Lung (tissue), 12 donors: Measurements from ENCODE around the gene AGRN. TPM values are rescaled to one million over a fixed set of nuclear protein-coding genes. Genes with fewer than 3 reads are reported as not detected.
"Not testable (repeated sequence)": the region's sequence is repeated elsewhere in the genome, so short reads cannot be mapped to it uniquely, and the experiment has no call there.

ENCODE experiments used
- ATAC-seq: fragments of 200-7000 bp; cut with Tn5 transposase; one replicate; pipeline ENCODE4 v1.9.1; 2020; ENCODE audit warnings: moderate number of reproducible peaks; ENCODE audit not compliant: insufficient read depth, low FRiP score
- DNase-seq, 3 donors: peaks; one replicate each; pipeline ENCODE4 v3.0.0-alpha.2; 2013 to 2017
- H3K27ac ChIP-seq, 2 donors: one replicate each; pipeline ENCODE4 v1.5.1; 2013; ENCODE audit warnings: mild to moderate bottlenecking in 2 of 2, moderate library complexity in 2 of 2, control low read depth in 1 of 2, inconsistent platforms in 1 of 2, low read depth in 1 of 2, low read length in 1 of 2
- H3K27me3 ChIP-seq, 3 donors: one replicate each; pipeline ENCODE4 v1.5.1; 2013; ENCODE audit warnings: low read length in 2 of 3; ENCODE audit not compliant: control insufficient read depth in 3 of 3, insufficient read depth in 3 of 3
- H3K36me3 ChIP-seq, 4 donors: one replicate each; pipeline ENCODE4 v1.5.1; 2013; ENCODE audit warnings: low read length in 4 of 4, mild to moderate bottlenecking in 1 of 4, moderate library complexity in 1 of 4; ENCODE audit not compliant: control insufficient read depth in 4 of 4, insufficient read depth in 4 of 4
- H3K4me1 ChIP-seq, 5 donors: one replicate each; pipeline ENCODE4 v1.5.1; 2013; ENCODE audit warnings: low read length in 5 of 5, mild to moderate bottlenecking in 2 of 5, moderate library complexity in 1 of 5; ENCODE audit not compliant: control insufficient read depth in 5 of 5, insufficient read depth in 5 of 5
- H3K4me3 ChIP-seq: one replicate; pipeline ENCODE4 v1.5.1; 2013; ENCODE audit warnings: mild to moderate bottlenecking, control low read depth, moderate library complexity
- H3K9ac ChIP-seq, 2 donors: one replicate each; pipeline ENCODE4 v1.5.1; 2013; ENCODE audit warnings: low read length in 2 of 2, control low read depth in 1 of 2; ENCODE audit not compliant: insufficient read depth in 1 of 2
- H3K9me3 ChIP-seq, 4 donors: one replicate each; pipeline ENCODE4 v1.5.1; 2013; ENCODE audit warnings: low read length in 3 of 4, mild to moderate bottlenecking in 1 of 4, moderate library complexity in 1 of 4; ENCODE audit not compliant: control insufficient read depth in 4 of 4, insufficient read depth in 3 of 4
- CTCF ChIP-seq: IDR thresholded peaks from 2 replicates; pipeline ENCODE4 v1.5.1; 2012; ENCODE audit warnings: mild to moderate bottlenecking; ENCODE audit errors: control extremely low read depth, extremely low read depth
- WGBS, 2 donors: extraction: QIAGEN DNeasy Blood & Tissue Kit; methylation state at CpG; one replicate each; pipeline ENCODE4 v1.1.7; 2013; 5-methylcytosine and 5-hydroxymethylcytosine counted together
- polyA plus RNA-seq, 2 donors: library from polyadenylated mRNA; stranded (reverse); fragments of 200-250 nt; gene quantifications; one replicate each; pipeline ENCODE4 v1.2.1, GENCODE V29; 2013
- total RNA-seq, 2 donors: library from RNA; depleted of rRNA in 1 of 2; stranded (reverse); fragments of >200 nt in 1 of 2; gene quantifications; one replicate each; pipeline ENCODE4 v1.2.1, GENCODE V29; 2014 to 2021
- donor health status: control.
- donor health status: control.
- donor health status: Bipolar disorder and iron deficiency.
- donor health status: healthy.
- donor health status: DM: yes; HTN: yes; CAD: no.

Gene AGRN
- total and polyA plus RNA-seq, 4 donors, result 30.7 to 124 (median 85.2) TPM

GRCh38 chr1:1092894-1093609 lies 73.1 kb downstream of the AGRN start:
- ATAC-seq (no peak), DNase-seq (peak in 1 of 3 donors; percentile 9)
- 90 to 91% methylated on average over 14 of the region's 14 CpGs for WGBS, 2 donors
- H3K27ac ChIP-seq, result no peak overlapping the region
- H3K9ac ChIP-seq, result no peak overlapping the region
- no peaks in the 10 kb centered on the region for H3K9me3 ChIP-seq
- no peaks in the 10 kb centered on the region for H3K27me3 ChIP-seq
- no peaks in the 10 kb centered on the region for H3K4me1 ChIP-seq
- H3K36me3 ChIP-seq, result peaks cover 0 to 3% (median under 1%) of the 10 kb centered on the region in 4 donors
- H3K4me3 ChIP-seq, result no peak overlapping the region
- no peak for TF ChIP-seq CTCF

- ATAC-seq, result no peak
- peaks cover 0 to 3% (median under 1%) of the 10 kb centered on the region in 4 donors for H3K36me3 ChIP-seq
- H3K9me3 ChIP-seq, result no peaks in the 10 kb centered on the region
- no peaks in the 10 kb centered on the region for H3K27me3 ChIP-seq
- no peak overlapping the region for H3K9ac ChIP-seq
- TF ChIP-seq CTCF, result no peak
- 91 to 93% methylated on average over 10 of the region's 10 CpGs for WGBS, 2 donors
- no peak overlapping the region for H3K27ac ChIP-seq
- DNase-seq, result no peak
- no peaks in the 10 kb centered on the region for H3K4me1 ChIP-seq
- no peak overlapping the region for H3K4me3 ChIP-seq
These were observed 73.7 kb downstream of the AGRN start for GRCh38 chr1:1093610-1093943.

GRCh38 chr1:1094981-1095380 lies 75.1 kb downstream of the AGRN start:
- Histone ChIP-seq H3K9ac (no peak overlapping the region), H3K4me3 (no peak overlapping the region), H3K27me3 (no peaks in the 10 kb centered on the region), H3K9me3 (peaks cover 0 to 4% (median 0%) of the 10 kb centered on the region in 4 donors), H3K36me3 (peaks cover 0 to 3% (median under 1%) of the 10 kb centered on the region in 4 donors), H3K27ac (no peak overlapping the region), H3K4me1 (no peaks in the 10 kb centered on the region)
- ATAC-seq, result no peak
- 94% methylated on average over 7 of the region's 7 CpGs for WGBS, 2 donors
- no peak for TF ChIP-seq CTCF
- DNase-seq, result no peak

GRCh38 chr1:1096136-1096535 lies 76.2 kb downstream of the AGRN start:
- H3K27ac ChIP-seq, H3K4me1 ChIP-seq, H3K4me3 ChIP-seq, H3K9ac ChIP-seq, H3K36me3 ChIP-seq, DNase-seq, ATAC-seq, H3K27me3 ChIP-seq, H3K9me3 ChIP-seq: not testable (repeated sequence)
- WGBS, 2 donors, result 96 to 97% methylated on average over 5 of the region's 5 CpGs
